HG03280 (cell line): ENCODE measurements around the gene RXRA.
"Not testable (repeated sequence)": the region's sequence is repeated elsewhere in the genome, so short reads cannot be mapped to it uniquely, and the experiment has no call there.

Experiments used
- ATAC-seq: cut with Tn5 transposase; IDR thresholded peaks from one replicate; pipeline ENCODE4 v1.9.1; 2021; ENCODE audit warnings: mild to moderate bottlenecking, moderate library complexity; ENCODE audit not compliant: unreplicated experiment

Gene RXRA

GRCh38 chr9:134293611-134294152 lies 32.6 kb upstream of the RXRA start:
- no peak for ATAC-seq

DNA sequence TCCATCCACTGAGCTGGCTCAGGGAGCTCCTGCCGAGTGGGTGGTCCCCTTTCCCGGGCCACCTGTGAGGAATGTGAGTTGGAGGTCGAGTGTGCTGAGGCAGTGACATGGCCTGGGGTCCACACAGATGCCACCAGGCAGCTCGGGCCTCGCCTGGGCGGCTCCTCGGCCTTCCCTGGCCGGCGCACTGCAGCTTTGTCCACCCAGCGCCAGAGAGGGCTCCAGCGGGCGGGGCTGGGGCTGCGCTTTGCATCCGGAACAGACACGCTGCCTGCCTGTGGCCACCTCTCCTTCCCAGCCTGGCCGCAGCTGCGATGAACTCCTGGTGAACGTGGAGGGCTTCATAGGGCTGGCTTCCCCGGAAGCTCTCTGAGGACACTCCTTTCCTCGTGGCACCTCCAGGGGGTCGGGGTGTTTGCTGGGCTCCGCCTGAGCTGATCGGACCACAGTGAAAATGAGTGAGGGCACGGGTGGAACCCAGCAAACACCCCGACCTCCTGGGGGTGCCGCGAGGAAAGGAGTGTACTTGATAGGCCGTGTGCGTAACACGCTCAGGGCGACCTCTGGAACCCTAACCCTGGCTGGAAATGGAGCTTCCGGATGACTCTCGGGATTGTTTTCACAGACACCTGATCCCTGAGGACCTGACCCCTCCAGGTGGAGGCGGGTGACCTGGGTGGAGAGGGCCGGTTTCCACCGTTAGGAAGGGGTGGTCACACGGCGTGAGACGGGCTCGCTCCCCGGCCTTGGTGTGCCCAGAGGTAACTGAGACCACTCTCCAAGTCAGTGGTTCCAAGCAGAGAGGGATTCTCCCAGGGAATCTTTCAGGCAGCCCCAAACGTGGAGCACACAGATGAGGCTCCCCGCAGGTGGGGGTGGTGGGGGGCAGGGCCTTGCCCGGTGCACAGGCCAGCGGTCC lies 31.8 kb upstream of the RXRA start:
- ATAC-seq = no peak

GRCh38 chr9:134295101-134295745 lies 31.0 kb upstream of the RXRA start:
- no peak for ATAC-seq

DNA sequence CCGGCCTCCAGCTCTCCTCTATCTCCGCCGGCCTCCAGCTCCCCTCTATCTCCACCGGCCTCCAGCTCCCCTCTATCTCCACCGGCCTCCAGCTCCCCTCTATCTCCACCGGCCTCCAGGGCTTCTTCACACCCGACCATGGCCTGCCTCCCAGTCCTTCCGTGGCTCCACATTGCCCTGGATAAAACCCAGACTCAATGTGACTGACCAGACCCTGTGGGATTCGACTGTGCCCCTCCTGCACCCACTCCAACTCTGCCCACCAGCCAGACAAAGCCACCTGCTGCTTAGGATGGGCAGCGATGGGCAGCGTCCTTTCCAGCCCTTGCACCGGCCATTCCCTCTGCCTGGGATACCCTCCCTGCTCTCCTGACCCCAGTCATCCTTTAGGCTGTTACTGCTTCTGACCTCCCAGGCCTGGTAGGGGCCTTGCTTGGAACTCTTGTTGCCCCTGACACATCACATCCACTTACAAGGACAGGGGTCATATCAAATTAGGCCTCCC lies 30.5 kb upstream of the RXRA start:
- no peak for ATAC-seq

DNA sequence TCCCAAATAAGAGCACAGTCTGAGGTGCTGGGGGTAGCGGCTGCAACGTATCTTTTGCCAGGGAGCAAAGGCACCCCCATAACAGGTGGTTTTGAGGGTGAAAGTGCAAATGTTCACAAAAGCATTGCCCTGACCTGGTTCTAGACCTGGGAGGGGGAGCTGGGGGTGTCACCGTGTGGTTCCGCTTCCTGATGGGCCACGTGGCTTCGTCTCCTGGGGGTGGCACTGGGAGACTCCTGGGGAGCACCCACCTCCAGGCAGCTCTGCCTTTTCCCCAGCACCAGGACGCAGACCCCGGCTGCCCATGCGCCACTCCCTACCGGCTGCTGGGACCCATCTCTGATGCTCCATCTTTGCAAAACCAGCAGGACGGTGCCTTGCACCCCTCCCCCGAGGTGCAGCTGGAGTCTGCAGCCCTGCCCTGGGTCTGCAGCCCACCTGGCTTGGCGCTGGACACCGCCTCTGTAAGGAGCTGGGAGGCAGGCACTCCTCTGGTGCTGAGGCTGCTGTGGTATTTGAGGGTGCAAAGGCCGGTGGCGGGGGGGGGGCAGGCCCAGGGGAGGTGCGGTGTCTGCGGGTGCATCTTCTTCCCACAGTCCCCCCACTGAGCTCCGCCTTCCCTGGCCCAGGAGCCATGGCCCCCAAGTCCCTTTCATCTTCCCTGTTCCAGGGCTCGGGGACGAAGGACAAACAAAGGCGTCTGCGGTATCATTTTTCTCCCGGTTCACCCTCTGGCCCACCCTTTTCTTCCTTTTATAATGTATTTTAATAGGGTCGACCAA lies 29.8 kb upstream of the RXRA start:
- ATAC-seq = no peak

DNA sequence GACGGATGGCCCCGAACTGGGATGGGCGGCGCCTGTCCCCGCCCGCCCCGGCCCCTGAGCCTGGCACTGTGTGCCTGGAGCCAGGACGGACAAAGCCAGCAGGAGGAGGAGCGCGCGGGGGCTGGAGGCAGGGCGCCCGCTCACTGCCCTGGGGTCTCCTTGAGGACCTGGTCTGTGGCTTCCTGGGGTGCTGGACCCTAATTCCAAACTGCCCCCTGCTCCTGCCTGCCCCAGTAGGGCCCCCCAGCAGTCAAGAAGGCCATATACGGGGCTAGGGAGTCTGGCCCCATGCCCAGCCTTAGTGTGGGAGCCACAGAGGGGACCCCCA lies 29.2 kb upstream of the RXRA start:
- no peak for ATAC-seq

- ATAC-seq = no peak
These were observed 28.7 kb upstream of the RXRA start for GRCh38 chr9:134297576-134297975.

- no peak for ATAC-seq
These were observed 28.3 kb upstream of the RXRA start for GRCh38 chr9:134298000-134298399.

DNA sequence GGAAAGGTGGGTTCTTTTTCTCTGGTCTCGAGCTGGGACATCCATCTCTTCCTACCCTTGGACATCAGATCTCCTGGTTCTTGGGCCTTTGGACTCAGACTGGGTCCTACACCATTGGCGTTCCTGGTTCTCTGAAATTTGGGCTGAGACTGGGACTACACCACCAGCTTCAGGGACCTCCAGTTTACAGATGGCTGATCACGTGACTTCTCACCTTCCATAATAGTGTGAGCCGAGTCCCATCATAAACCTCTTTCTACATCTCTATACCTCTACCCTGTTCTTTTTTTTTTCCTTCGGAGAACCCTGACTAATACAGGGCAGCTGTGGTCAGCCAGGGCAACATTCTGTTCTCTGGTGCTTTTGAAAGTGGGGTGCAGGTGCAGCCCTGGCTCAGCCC lies 27.2 kb upstream of the RXRA start:
- ATAC-seq = no peak

DNA sequence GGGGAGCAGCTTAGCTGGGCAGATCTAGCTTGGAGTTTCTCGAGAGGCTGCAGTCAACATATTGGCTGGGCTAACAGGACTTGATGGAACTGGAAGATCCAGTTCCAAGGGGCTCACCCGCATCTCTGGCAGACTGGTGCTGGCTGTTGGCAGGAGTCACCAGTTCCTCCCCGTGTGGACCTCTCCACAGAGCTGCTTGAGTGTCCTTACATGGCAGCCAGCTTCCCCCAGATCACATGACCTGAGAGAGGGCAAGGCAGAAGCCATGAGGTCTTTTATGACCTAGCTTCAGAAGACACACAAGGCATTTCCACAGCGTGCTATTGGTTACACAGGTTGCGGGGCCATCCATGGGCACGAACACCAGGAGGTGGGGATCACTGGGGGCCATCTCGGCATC lies 26.4 kb upstream of the RXRA start:
- no peak for ATAC-seq

DNA sequence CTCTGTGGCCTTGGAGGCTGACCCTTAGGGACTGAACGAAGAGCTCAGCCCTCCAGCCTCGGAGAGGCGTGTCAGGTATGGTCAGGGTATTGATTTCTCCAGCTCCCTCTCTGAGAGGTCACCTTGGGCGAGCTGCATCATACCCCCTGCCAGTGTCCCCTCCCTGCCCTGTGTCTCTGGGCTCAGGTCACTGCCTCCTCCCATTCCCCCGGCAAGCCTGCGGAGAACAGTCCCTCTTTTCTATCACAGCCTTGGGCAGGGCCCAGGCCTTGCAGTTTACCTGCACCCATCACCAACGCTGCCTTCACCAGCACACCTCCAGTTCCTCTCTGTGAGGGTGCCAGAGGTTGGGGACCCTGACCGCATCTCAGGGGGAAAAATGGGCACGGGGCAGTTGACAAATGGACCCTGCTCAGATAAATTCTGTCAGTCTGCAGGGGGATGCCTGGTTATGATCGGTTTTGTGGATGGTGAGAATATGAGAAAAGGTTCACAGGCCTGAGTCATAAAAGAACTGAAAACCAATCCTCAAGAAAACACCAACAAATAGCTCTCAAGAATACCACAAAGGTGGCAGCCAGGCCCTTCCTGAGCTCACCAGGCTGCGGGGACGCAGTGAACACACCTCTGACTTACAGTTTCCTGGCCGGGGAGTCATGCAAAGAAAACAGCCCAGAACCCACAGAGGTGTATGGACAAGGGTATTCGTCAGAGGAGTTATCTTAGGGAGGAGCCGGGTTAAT lies 24.7 kb upstream of the RXRA start:
- no peak for ATAC-seq

DNA sequence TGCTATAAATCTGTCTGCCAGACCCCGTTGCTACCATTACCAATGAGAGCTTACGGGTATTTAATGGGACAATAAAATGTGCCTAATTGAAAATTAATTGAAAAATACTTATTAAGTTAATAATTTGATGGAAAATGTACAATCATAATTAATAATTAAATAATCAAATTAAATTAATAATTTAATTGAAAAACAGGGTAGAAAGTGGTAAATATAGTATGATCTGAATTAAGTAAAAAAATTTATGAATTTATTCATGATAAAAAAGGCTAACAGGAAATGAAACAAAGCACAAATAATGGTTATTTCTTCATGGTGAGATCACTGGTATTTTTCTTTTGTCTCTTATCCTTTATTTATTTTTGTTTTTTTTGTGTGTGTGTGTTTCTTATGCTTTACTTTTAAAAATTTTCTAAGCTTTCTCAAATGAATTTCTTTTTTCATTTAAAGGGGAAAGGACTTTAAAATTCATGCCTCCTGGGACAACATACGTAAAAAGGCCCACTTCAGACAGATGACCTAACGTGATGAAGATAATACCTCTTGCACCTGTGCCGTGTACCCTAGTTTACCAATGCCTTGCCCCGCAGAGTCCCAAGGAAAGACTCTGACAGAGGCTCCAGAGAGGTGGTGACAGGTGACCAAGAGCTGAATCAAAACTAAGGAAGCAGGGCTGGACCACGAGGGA lies 24.0 kb upstream of the RXRA start:
- no peak for ATAC-seq

- ATAC-seq = no peak
These were observed 22.7 kb upstream of the RXRA start for GRCh38 chr9:134303601-134304000.

- no peak for ATAC-seq
These were observed 22.0 kb upstream of the RXRA start for GRCh38 chr9:134304261-134304660.

GRCh38 chr9:134304690-134305089 lies 21.6 kb upstream of the RXRA start:
- ATAC-seq = no peak

DNA sequence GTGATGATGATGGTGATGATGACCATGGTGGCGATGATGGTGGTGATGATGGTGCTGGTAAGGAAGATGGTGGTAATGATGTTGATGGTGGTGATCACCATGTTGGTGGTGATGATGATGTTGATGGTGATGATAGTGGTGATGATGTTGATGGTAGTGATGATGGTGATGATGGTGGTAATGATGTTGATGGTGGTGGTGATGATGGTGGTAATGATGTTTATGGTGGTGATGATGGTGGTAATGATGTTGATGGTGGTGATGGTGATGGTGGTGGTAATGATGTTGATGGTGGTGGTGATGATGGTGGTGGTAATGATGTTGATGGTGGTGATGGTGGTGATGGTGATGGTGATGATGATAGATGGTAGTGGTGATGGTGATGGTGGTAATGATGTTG lies 20.7 kb upstream of the RXRA start:
- no peak for ATAC-seq

DNA sequence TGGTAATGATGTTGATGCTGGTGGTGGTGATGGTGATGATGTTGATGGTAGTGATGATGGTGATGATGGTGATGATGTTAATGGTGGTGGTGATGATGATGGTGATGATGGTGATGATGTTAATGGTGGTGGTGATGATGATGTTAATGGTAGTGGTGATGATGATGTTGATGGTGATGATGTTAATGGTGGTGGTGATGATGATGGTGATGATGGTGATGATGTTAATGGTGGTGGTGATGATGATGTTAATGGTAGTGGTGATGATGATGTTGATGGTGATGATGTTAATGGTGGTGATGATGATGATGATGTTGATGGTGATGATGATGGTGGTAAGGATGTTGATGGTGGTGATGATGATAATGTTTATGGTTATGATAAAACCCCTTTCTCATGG lies 20.2 kb upstream of the RXRA start:
- not testable (repeated sequence) for ATAC-seq

GRCh38 chr9:134306636-134307600 lies 19.3 kb upstream of the RXRA start:
- no peak for ATAC-seq
